Muscle layer of colon (tissue), 2 donors: ENCODE data around the gene LAMB4.

Source experiments
- H3K27ac ChIP-seq: one replicate; pipeline ENCODE4 v1.7.0; 2013; ENCODE audit warnings: low read depth, mild to moderate bottlenecking, low read length, moderate library complexity
- H3K27me3 ChIP-seq, 2 donors: one replicate each; pipeline ENCODE4 v1.7.0; 2013; ENCODE audit warnings: low read length in 2 of 2, mild to moderate bottlenecking in 2 of 2; ENCODE audit not compliant: insufficient read depth in 2 of 2, control insufficient read depth in 1 of 2
- H3K36me3 ChIP-seq: one replicate; pipeline ENCODE4 v1.7.0; 2013; ENCODE audit warnings: mild to moderate bottlenecking, low read length; ENCODE audit not compliant: insufficient read depth
- H3K4me1 ChIP-seq: one replicate; pipeline ENCODE4 v1.7.0; 2013; ENCODE audit warnings: mild to moderate bottlenecking, low read length; ENCODE audit not compliant: insufficient read depth
- H3K4me3 ChIP-seq, 2 donors: one replicate each; pipeline ENCODE4 v1.7.0; 2013; ENCODE audit warnings: low read length in 2 of 2, low read depth in 1 of 2, mild to moderate bottlenecking in 1 of 2, moderate library complexity in 1 of 2
- H3K9ac ChIP-seq: one replicate; pipeline ENCODE4 v1.7.0; 2013; ENCODE audit warnings: low read length
- H3K9me3 ChIP-seq: one replicate; pipeline ENCODE4 v1.7.0; 2013; ENCODE audit warnings: mild to moderate bottlenecking, low read length
- donor health status: abdominal sarcoma.
- donor health status: Adenocarcinoma of cecum.

The LAMB4 gene

GRCh38 chr7:108088729-108089128, 41.4 kb downstream of the LAMB4 start:
- Histone ChIP-seq H3K9ac (no peak overlapping the region), H3K4me1 (no peaks in the 10 kb centered on the region), H3K27ac (no peak overlapping the region), H3K36me3 (no peaks in the 10 kb centered on the region), H3K27me3 (no peaks in the 10 kb centered on the region), H3K4me3 (no peak overlapping the region), H3K9me3 (no peaks in the 10 kb centered on the region)

- H3K36me3 ChIP-seq = no peaks in the 10 kb centered on the region
- no peaks in the 10 kb centered on the region for H3K27me3 ChIP-seq
- H3K4me3 ChIP-seq = no peak overlapping the region
- no peaks in the 10 kb centered on the region for H3K4me1 ChIP-seq
- H3K9ac ChIP-seq = no peak overlapping the region
- H3K27ac ChIP-seq = no peak overlapping the region
- no peaks in the 10 kb centered on the region for H3K9me3 ChIP-seq
These were observed 42.4 kb downstream of the LAMB4 start for GRCh38 chr7:108087778-108088177.

DNA sequence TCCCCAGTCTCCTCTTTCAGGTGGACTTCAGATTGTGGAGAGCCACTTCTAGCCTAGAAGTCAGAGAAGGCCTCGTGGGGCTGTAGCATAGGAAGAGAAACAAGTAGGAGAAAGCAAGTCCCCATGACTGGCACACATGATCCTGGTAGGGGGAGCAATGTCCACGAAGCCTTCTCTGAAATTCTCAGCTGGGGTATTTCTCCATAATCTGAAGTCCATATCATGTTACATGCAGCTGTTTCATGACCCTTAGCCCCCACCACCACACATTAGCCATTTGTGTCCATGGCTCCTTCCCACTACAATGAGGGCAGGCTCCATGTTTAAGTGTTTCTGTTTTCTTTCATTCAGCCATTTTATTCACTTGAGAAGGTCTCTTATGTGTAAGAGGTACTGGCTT, 43.2 kb downstream of the LAMB4 start:
- no peaks in the 10 kb centered on the region for H3K4me1 ChIP-seq
- H3K27ac ChIP-seq = no peak overlapping the region
- no peak overlapping the region for H3K9ac ChIP-seq
- H3K36me3 ChIP-seq = no peaks in the 10 kb centered on the region
- H3K9me3 ChIP-seq = no peaks in the 10 kb centered on the region
- H3K27me3 ChIP-seq = no peaks in the 10 kb centered on the region
- no peak overlapping the region for H3K4me3 ChIP-seq

DNA sequence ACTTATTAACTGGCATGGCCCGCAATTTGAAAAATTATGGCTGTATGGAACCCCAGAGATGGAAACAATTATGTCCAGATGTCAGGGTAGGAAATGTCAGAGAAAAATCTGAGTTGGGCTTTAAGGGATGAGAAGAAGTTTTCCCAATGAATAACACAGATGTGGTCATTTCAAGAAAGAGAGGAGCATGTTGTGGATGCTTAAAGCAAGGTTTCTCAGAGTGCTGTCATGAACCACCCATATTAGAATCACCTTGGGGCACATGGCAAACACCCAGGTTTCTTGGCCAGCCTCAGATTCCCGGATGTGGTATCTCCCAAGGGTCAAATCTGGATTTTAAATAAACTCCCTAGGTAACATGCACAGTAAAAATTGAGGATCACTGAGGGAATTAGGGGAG, 43.6 kb downstream of the LAMB4 start:
- no peak overlapping the region for H3K4me3 ChIP-seq
- H3K36me3 ChIP-seq = no peaks in the 10 kb centered on the region
- H3K4me1 ChIP-seq = no peaks in the 10 kb centered on the region
- H3K27ac ChIP-seq = no peak overlapping the region
- H3K27me3 ChIP-seq = no peaks in the 10 kb centered on the region
- no peak overlapping the region for H3K9ac ChIP-seq
- peaks cover under 1% of the 10 kb centered on the region for H3K9me3 ChIP-seq

DNA sequence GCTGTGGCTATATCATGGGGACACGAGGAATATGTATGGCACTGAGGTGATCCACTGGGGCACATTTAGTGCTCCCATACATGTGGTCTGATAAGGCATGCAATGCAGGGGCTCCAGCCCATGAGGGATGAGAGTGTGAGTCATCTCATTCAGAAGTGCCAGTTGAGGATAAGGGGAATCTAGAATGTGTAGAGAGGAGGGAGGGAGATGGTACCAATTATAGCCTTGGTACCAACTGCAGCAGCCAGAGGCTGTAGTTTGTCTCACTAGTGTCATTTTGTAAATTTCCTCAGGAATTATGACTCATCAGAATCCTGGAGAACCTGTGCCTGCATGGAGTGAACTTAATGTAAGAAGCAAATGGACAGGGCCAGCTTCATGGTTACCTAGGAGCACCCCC, 46.2 kb downstream of the LAMB4 start:
- no peak overlapping the region for H3K4me3 ChIP-seq
- H3K4me1 ChIP-seq = peaks cover 16% of the 10 kb centered on the region
- no peaks in the 10 kb centered on the region for H3K36me3 ChIP-seq
- H3K27me3 ChIP-seq = no peaks in the 10 kb centered on the region
- H3K9me3 ChIP-seq = peaks cover 4% of the 10 kb centered on the region
- H3K9ac ChIP-seq = no peak overlapping the region
- H3K27ac ChIP-seq = no peak overlapping the region

GRCh38 chr7:108079648-108080591, 50.2 kb downstream of the LAMB4 start:
- H3K27ac ChIP-seq = peak overlapping the region; percentile 55
- no peak overlapping the region for H3K4me3 ChIP-seq
- no peaks in the 10 kb centered on the region for H3K27me3 ChIP-seq
- peaks cover 4% of the 10 kb centered on the region for H3K9me3 ChIP-seq
- peaks cover 22% of the 10 kb centered on the region for H3K4me1 ChIP-seq
- no peaks in the 10 kb centered on the region for H3K36me3 ChIP-seq
- H3K9ac ChIP-seq = no peak overlapping the region

- Histone ChIP-seq H3K27me3 (no peaks in the 10 kb centered on the region), H3K9me3 (peaks cover 4% of the 10 kb centered on the region), H3K9ac (no peak overlapping the region), H3K4me1 (peaks cover 22% of the 10 kb centered on the region), H3K4me3 (no peak overlapping the region), H3K36me3 (no peaks in the 10 kb centered on the region), H3K27ac (peak overlapping the region; percentile 17)
These were observed 50.9 kb downstream of the LAMB4 start for GRCh38 chr7:108079276-108079647.

DNA sequence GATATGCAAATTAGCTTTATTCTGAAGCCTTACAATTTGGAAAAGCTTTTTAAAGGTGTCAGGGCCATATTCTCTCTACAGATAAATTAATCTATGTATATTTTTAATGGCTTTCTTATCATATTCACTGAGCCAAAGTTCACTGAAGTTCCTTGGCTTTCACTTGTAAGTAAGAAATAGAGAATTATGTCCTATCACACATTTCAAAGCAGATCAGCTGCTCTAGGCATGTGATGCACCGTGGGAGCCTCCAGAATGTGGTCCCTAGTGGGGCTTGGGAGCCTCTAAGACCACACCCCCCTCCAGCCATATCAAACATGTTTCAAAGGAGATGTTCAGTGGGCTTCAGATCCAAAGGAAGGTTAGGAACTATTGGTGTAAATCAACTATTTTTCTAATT, 51.5 kb downstream of the LAMB4 start:
- no peaks in the 10 kb centered on the region for H3K27me3 ChIP-seq
- H3K4me1 ChIP-seq = peaks cover 25% of the 10 kb centered on the region
- no peak overlapping the region for H3K9ac ChIP-seq
- H3K4me3 ChIP-seq = no peak overlapping the region
- H3K9me3 ChIP-seq = peaks cover 4% of the 10 kb centered on the region
- H3K36me3 ChIP-seq = no peaks in the 10 kb centered on the region
- H3K27ac ChIP-seq = no peak overlapping the region

GRCh38 chr7:108078211-108078673, 51.9 kb downstream of the LAMB4 start:
- Histone ChIP-seq H3K4me3 (no peak overlapping the region), H3K36me3 (no peaks in the 10 kb centered on the region), H3K9me3 (peaks cover 4% of the 10 kb centered on the region), H3K4me1 (peaks cover 30% of the 10 kb centered on the region), H3K27me3 (no peaks in the 10 kb centered on the region), H3K27ac (no peak overlapping the region), H3K9ac (no peak overlapping the region)

DNA sequence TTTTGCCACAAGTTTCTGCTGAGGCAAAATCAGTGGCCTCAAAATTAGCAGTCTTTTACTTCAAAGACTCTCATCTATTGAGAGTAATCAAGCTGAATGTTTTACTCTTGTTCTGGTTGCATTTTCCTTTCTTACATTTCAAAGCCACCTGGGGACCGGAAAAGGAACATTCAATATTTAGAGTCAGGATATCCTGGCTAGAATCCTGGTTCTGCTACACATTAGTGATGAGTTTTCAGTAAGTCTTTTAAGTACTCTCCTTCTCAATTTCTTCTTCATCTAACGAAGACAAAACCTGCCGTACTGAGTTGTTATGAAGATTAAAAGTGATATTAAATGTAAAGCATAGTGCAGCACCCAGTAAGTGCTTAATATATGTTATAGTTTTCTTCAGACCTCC, 52.5 kb downstream of the LAMB4 start:
- H3K27ac ChIP-seq = no peak overlapping the region
- H3K4me3 ChIP-seq = no peak overlapping the region
- no peak overlapping the region for H3K9ac ChIP-seq
- no peaks in the 10 kb centered on the region for H3K27me3 ChIP-seq
- H3K4me1 ChIP-seq = peaks cover 30% of the 10 kb centered on the region
- no peaks in the 10 kb centered on the region for H3K36me3 ChIP-seq
- peaks cover 4% of the 10 kb centered on the region for H3K9me3 ChIP-seq

GRCh38 chr7:108076156-108076555, 54.0 kb downstream of the LAMB4 start:
- no peak overlapping the region for H3K27ac ChIP-seq
- peaks cover 30% of the 10 kb centered on the region for H3K4me1 ChIP-seq
- no peak overlapping the region for H3K4me3 ChIP-seq
- H3K27me3 ChIP-seq = no peaks in the 10 kb centered on the region
- H3K9ac ChIP-seq = no peak overlapping the region
- H3K9me3 ChIP-seq = no peaks in the 10 kb centered on the region
- H3K36me3 ChIP-seq = no peaks in the 10 kb centered on the region
